Measurements from ENCODE around the gene ITIH5.

GRCh38 chr10:7561985-7562384 is 104.8 kb downstream of the ITIH5 start:
- TF ChIP-seq CTCF (IDR thresholded peaks at IDR 0.05 in 8 of 11, conservative IDR thresholded peaks at IDR 0.05 in 3 of 11) (no peak), POLR2A (IDR thresholded peaks at IDR 0.05) (no peak)

Measured in spleen (tissue), 7 donors.